Retinal pigment epithelial cell (primary cell): ENCODE measurements around the gene MPRIP.

Experiments used
- DNase-seq: peaks from one replicate; pipeline ENCODE4 v3.0.0-alpha.2; 2010; ENCODE audit warnings: low read depth
- H3K4me3 ChIP-seq: 2 replicates; pipeline ENCODE4 v1.5.1; 2011; ENCODE audit warnings: mild to moderate bottlenecking, low read length, control low read depth, moderate library complexity
- CTCF ChIP-seq: conservative IDR thresholded peaks from 2 replicates; pipeline ENCODE4 v1.5.1; 2011; ENCODE audit warnings: low read depth, low read length, control low read depth, inconsistent platforms

The MPRIP gene

DNA sequence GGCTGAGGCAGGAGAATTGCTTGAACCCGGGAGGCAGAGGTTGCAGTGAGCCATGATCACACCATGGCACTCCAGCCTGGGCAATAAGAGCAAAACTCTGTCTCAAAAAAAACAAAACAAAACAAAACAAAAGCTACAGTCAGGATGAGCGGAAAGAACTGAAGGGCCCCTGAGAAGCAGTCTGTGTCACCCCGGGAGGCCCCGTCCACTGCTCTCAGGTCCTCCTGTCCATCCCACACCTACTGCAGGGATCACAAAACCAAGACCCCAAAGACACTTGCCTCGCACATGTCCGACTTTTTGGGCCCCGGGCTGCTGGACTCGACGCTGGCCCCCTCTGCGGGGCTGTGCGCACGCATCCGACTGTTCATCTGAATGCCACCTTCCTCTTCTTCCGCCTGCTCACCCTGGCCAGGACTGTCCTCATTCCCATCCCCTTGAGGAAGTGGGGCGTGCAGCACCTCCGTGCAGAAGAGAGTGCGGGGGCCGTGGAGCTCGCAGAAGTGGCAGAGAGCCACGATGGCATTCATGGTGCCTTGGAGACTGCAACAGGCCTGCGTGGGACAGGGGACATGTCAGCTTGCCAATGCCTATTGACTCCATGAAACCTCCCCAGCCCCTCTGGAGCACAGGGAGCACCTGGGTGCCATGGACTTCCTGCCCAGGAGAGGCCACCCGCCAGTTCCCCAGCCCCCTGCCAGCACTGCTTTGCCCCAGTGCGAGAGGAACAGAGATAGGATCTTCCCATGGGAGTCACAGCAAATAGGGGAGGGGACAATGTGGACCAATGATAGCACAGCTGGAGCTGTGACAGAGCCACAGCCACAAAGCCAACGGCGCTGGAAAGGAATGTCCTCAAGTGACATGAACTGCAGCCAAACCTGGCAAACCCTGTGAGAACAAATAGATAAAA lies 185.6 kb downstream of the MPRIP start:
- no peak for DNase-seq
- TF ChIP-seq CTCF: no peak
- no peak overlapping the region for H3K4me3 ChIP-seq

- no peak overlapping the region for H3K4me3 ChIP-seq
- DNase-seq: no peak
- TF ChIP-seq CTCF: no peak
Measured at GRCh38 chr17:17228521-17229279, 186.4 kb downstream of the MPRIP start.

DNA sequence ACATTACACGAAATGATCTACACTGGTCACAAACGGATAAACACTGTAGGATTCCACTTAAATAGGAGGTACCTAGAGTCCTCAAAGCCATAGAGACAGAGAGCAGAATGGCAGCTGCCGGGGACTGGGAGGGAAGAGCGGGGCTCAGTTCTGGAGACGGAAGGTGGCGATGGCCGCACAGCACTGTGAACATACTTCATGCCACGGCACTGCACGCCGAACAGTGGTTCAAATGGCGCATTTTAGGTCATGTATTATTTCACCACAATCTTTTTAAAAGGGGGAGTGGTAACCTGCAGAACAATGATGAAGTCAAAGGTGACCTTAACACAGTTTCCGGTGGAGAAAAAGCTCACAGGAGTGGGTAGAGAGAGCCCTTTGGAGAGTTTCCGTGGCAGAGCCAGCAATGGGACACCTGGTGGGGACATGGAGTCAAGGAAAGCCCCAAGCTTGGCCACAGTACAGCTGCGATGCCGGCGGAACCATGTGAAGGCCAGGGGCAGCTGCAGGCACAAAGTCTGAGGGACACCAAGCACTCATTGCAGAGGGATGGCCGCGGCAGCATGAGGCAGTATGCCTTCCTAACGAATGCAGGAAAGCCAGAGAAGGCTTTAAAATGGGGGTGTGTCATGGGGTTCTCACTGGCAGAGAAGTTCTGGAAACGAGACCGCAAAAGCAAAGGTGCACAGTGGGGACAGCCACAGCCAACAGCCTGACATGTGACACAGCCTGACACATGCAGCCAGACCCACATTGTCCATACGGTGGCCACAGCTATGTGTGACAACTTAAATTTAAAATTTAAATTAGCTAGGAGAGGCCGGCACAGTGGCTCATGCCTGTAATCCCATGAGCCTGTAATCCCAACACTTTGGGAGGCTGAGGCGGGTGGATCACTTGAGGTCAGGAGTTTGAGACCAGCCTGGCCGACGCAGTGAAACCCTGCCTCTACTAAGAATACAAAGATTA lies 187.4 kb downstream of the MPRIP start:
- no peak for TF ChIP-seq CTCF
- no peak overlapping the region for H3K4me3 ChIP-seq
- no peak for DNase-seq

- H3K4me3 ChIP-seq: no peak overlapping the region
- TF ChIP-seq CTCF: no peak
- DNase-seq: no peak
Measured at GRCh38 chr17:17231621-17232302, 189.5 kb downstream of the MPRIP start.

- TF ChIP-seq CTCF: no peak
- no peak for DNase-seq
- H3K4me3 ChIP-seq: no peak overlapping the region
Measured at GRCh38 chr17:17232303-17232621, 190.0 kb downstream of the MPRIP start.
